WERI-Rb-1 (cell line): ENCODE data around the gene RAPGEFL1.
A peak's percentile ranks its signal among the peaks of the same experiment; 100 is the strongest.
"Not testable (repeated sequence)": the region's sequence is repeated elsewhere in the genome, so short reads cannot be mapped to it uniquely, and the experiment has no call there.

Source experiments
- DNase-seq: peaks from one replicate; pipeline ENCODE4 v3.0.0-alpha.2; 2020
- H3K27ac ChIP-seq: fragments of 250-450 bp; sonication (Bioruptor Pico); 2 replicates; pipeline ENCODE4 v1.5.1; 2020; ENCODE audit warnings: mild to moderate bottlenecking, moderate library complexity
- H3K27me3 ChIP-seq: fragments of 250-450 bp; sonication (Bioruptor Pico); 2 replicates; pipeline ENCODE4 v1.5.1; 2021; ENCODE audit warnings: mild to moderate bottlenecking, low read depth, moderate library complexity; ENCODE audit not compliant: insufficient read depth, severe bottlenecking
- H3K36me3 ChIP-seq: fragments of 250-450 bp; sonication (Bioruptor Pico); 2 replicates; pipeline ENCODE4 v1.5.1; 2020; ENCODE audit warnings: mild to moderate bottlenecking, moderate library complexity
- H3K4me3 ChIP-seq: 2 replicates; pipeline ENCODE4 v1.5.1; 2011; ENCODE audit warnings: low read depth, mild to moderate bottlenecking, control low read depth, low read length
- H3K9me3 ChIP-seq: fragments of 250-450 bp; sonication (Bioruptor Pico); 2 replicates; pipeline ENCODE4 v1.5.1; 2021; ENCODE audit warnings: mild to moderate bottlenecking, moderate library complexity; ENCODE audit not compliant: severe bottlenecking
- CTCF ChIP-seq: IDR thresholded peaks from 2 replicates; pipeline ENCODE4 v1.5.1; 2011; ENCODE audit warnings: low read depth, mild to moderate bottlenecking, control low read depth, inconsistent platforms, low read length

Gene RAPGEFL1

GRCh38 chr17:40219594-40220338, 42.5 kb downstream of the RAPGEFL1 start:
- no peak for TF ChIP-seq CTCF
- H3K9me3 ChIP-seq, result no peaks in the 10 kb centered on the region
- peak overlapping the region; percentile 78 for H3K27ac ChIP-seq
- DNase-seq, result no peak
- peak overlapping the region; percentile 95 for H3K4me3 ChIP-seq
- H3K36me3 ChIP-seq, result peaks cover 6% of the 10 kb centered on the region
- no peaks in the 10 kb centered on the region for H3K27me3 ChIP-seq

- H3K27me3 ChIP-seq, result no peaks in the 10 kb centered on the region
- no peaks in the 10 kb centered on the region for H3K9me3 ChIP-seq
- H3K36me3 ChIP-seq, result peaks cover 45% of the 10 kb centered on the region
- peak overlapping the region; percentile 54 for H3K27ac ChIP-seq
- peak; percentile 51 for DNase-seq
- no peak overlapping the region for H3K4me3 ChIP-seq
- TF ChIP-seq CTCF, result no peak
These were observed 47.7 kb downstream of the RAPGEFL1 start for GRCh38 chr17:40224718-40225550.

- not testable (repeated sequence) for H3K27me3 ChIP-seq, H3K27ac ChIP-seq, H3K4me3 ChIP-seq, H3K9me3 ChIP-seq, DNase-seq
- H3K36me3 ChIP-seq, result peaks cover 60% of the 10 kb centered on the region
These were observed 51.9 kb downstream of the RAPGEFL1 start for GRCh38 chr17:40229146-40229545.

- Histone ChIP-seq H3K9me3 (no peaks in the 10 kb centered on the region), H3K27ac (peak overlapping the region; percentile 70), H3K36me3 (peaks cover 56% of the 10 kb centered on the region), H3K27me3 (no peaks in the 10 kb centered on the region), H3K4me3 (no peak overlapping the region; the same call in 1 of the 2 replicates)
- DNase-seq, result no peak
- no peak for TF ChIP-seq CTCF
These were observed 53.4 kb downstream of the RAPGEFL1 start for GRCh38 chr17:40230670-40231069.

- not testable (repeated sequence) for H3K27me3 ChIP-seq, H3K9me3 ChIP-seq, DNase-seq, H3K4me3 ChIP-seq
- Histone ChIP-seq H3K27ac (peak overlapping the region; percentile 70), H3K36me3 (peaks cover 55% of the 10 kb centered on the region)
These were observed 54.7 kb downstream of the RAPGEFL1 start for GRCh38 chr17:40231928-40232327.

DNA sequence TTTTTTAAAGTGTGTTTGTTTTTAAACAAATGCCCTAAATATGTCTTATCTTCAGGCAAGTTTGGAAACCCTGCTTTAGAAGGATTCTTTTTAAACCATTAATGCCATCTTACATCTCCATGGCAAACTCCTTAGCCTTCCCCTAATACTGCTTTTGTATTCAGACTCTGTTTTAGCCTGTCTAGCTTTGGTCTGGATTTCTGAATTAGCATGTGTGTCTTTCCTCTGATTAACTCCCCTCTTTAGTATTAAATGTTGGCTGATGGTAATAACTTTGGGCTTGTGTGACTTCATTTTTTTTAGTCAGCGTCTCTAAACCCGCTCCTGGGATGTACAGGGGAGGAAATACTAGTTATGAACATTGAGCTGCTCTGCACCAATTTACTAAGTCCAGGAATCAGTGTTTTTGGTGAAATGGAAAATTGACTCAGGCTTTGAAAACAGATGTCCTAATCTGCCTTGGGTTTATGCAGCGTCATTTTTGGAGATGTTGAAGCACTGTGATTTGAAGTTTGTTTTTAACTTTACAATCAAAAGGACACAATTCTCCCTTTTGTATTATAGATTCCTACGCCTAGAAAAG, 64.1 kb downstream of the RAPGEFL1 start:
- Histone ChIP-seq H3K9me3 (no peaks in the 10 kb centered on the region), H3K27me3 (no peaks in the 10 kb centered on the region), H3K36me3 (peaks cover 12% of the 10 kb centered on the region), H3K4me3 (no peak overlapping the region), H3K27ac (peak overlapping the region; percentile 65)
- TF ChIP-seq CTCF, result no peak
- DNase-seq, result no peak
